Keratinocyte (primary cell): ENCODE results near the gene CD93. TPM values are rescaled to one million over a fixed set of nuclear protein-coding genes. Genes with fewer than 3 reads are reported as not detected.

Source experiments
- DNase-seq: peaks from one replicate; pipeline ENCODE4 v3.0.0-alpha.2; 2011; ENCODE audit warnings: low read depth, missing footprints, low spot score
- FAIRE-seq: peaks from 2 replicates; lab custom pipeline; 2011; peaks lifted over from hg19 to GRCh38; lab: Jason Lieb, UNC
- H2AFZ ChIP-seq: 2 replicates; pipeline ENCODE4 v1.6.0; 2012; ENCODE audit warnings: low read length, control low read depth, inconsistent platforms; ENCODE audit not compliant: control insufficient read depth
- H3K27ac ChIP-seq: 2 replicates; pipeline ENCODE4 v1.5.1; 2011; ENCODE audit warnings: low read length; ENCODE audit not compliant: control insufficient read depth, insufficient read depth
- H3K27me3 ChIP-seq: 3 replicates; pipeline ENCODE4 v1.6.0; 2011; ENCODE audit warnings: low read length; ENCODE audit not compliant: control insufficient read depth, insufficient read depth; ENCODE audit errors: extremely low read depth
- H3K36me3 ChIP-seq, 2 experiments: 2 replicates in 1 of 2; 3 replicates in 1 of 2; pipeline ENCODE4 v1.5.1; 2011; ENCODE audit warnings: low read length in 2 of 2, mild to moderate bottlenecking in 1 of 2; ENCODE audit not compliant: control insufficient read depth in 2 of 2, insufficient read depth in 2 of 2; ENCODE audit errors: extremely low read depth in 1 of 2
- H3K4me1 ChIP-seq: 3 replicates; pipeline ENCODE4 v1.5.1; 2011; ENCODE audit warnings: low read length; ENCODE audit not compliant: control insufficient read depth, insufficient read depth; ENCODE audit errors: extremely low read depth
- H3K4me2 ChIP-seq: 3 replicates; pipeline ENCODE4 v1.6.0; 2011; ENCODE audit warnings: low read depth, low read length; ENCODE audit not compliant: control insufficient read depth, insufficient read depth; ENCODE audit errors: extremely low read depth
- H3K4me3 ChIP-seq, 3 experiments: fragments of 200-600 bp in 1 of 3; sonication (generic) in 1 of 3; 2 replicates in 2 of 3; 3 replicates in 1 of 3; pipeline ENCODE4 v1.5.1; 2011 to 2016; ENCODE audit warnings: low read length in 3 of 3, mild to moderate bottlenecking in 3 of 3, control low read depth in 2 of 3, inconsistent platforms in 1 of 3, low read depth in 1 of 3, mixed read lengths in 1 of 3, mixed run types in 1 of 3, moderate library complexity in 1 of 3; ENCODE audit not compliant: control insufficient read depth in 2 of 3, insufficient read depth in 2 of 3; ENCODE audit errors: extremely low read depth in 1 of 3
- H3K79me2 ChIP-seq: 2 replicates; pipeline ENCODE4 v1.6.0; 2012; ENCODE audit warnings: low read length; ENCODE audit not compliant: control insufficient read depth, insufficient read depth
- H3K9ac ChIP-seq: 3 replicates; pipeline ENCODE4 v1.6.0; 2011; ENCODE audit warnings: low read length; ENCODE audit not compliant: control insufficient read depth, insufficient read depth; ENCODE audit errors: extremely low read depth
- H3K9me1 ChIP-seq: 3 replicates; pipeline ENCODE4 v1.6.0; 2011; ENCODE audit warnings: low read length; ENCODE audit not compliant: control insufficient read depth, insufficient read depth; ENCODE audit errors: extremely low read depth
- H3K9me3 ChIP-seq: 2 replicates; pipeline ENCODE4 v1.5.1; 2012; ENCODE audit warnings: low read depth, low read length; ENCODE audit not compliant: control insufficient read depth
- H4K20me1 ChIP-seq: 3 replicates; pipeline ENCODE4 v1.6.0; 2011; ENCODE audit warnings: low read length; ENCODE audit not compliant: control insufficient read depth, insufficient read depth; ENCODE audit errors: extremely low read depth
- CTCF ChIP-seq, 3 experiments: IDR thresholded peaks in 1 of 3; conservative IDR thresholded peaks in 1 of 3; optimal IDR thresholded peaks in 1 of 3; 2 replicates in 2 of 3; 3 replicates in 1 of 3; pipeline versions ENCODE3 to v1.5.1; 2011; ENCODE audit warnings: low read length in 3 of 3, mild to moderate bottlenecking in 3 of 3, moderate library complexity in 2 of 3, control low read depth in 1 of 3, inconsistent platforms in 1 of 3; ENCODE audit not compliant: insufficient read depth in 2 of 3; ENCODE audit errors: extremely low read depth in 1 of 3
- EZH2 ChIP-seq: IDR thresholded peaks from one replicate; pipeline ENCODE4 v1.6.1; 2012; ENCODE audit warnings: inconsistent platforms, mild to moderate bottlenecking, low read length, moderate library complexity
- dilution Hi-C: fragments of 300-500 bp; cut with MboI; formaldehyde crosslinking; loops from one replicate; pipeline ENCODE4 v1.7.0; 2020; ENCODE audit warnings: low sequenced_read_pairs; ENCODE audit not compliant: extremely low pct_ligation_motif_present
- polyA plus RNA-seq, 5 experiments: library from polyadenylated mRNA; depleted of rRNA in 3 of 5; stranded (reverse) in 3 of 5; stranded (forward) in 1 of 5; unstranded in 1 of 5; fragments of >200 nt; gene quantifications; 1 replicate in 1 of 5; 2 replicates in 3 of 5; 3 replicates in 1 of 5; pipeline versions ENCODE4 v1.2.1 to v1.2.3, GENCODE V29; 2011 to 2012; ENCODE audit warnings: missing spikeins in 2 of 5, low read depth in 1 of 5, low replicate concordance in 1 of 5

CD93 gene
- polyA plus RNA-seq, 1 donor (not counting 4 experiments of a cell fraction or from before 2014, with no cell fraction given), result not detected

GRCh38 chr20:23122796-23123655 lies 36.9 kb upstream of the CD93 start:
- DNase-seq (no peak), FAIRE-seq (no peak)
- Histone ChIP-seq H2AFZ (no peak overlapping the region), H3K27ac (no peak overlapping the region), H3K79me2 (no peaks in the 10 kb centered on the region), H3K9ac (no peak overlapping the region), H3K4me3 (no peak overlapping the region), H3K9me1 (no peaks in the 10 kb centered on the region), H3K27me3 (no peaks in the 10 kb centered on the region), H4K20me1 (no peaks in the 10 kb centered on the region), H3K36me3 (no peaks in the 10 kb centered on the region), H3K4me1 (peaks cover 10% of the 10 kb centered on the region), H3K9me3 (no peaks in the 10 kb centered on the region), H3K4me2 (no peak overlapping the region)
- TF ChIP-seq CTCF (optimal IDR thresholded peaks at IDR 0.05 in 1 of 3, IDR thresholded peaks at IDR 0.05 in 1 of 3, conservative IDR thresholded peaks at IDR 0.05 in 1 of 3; ENCODE audit: extremely low read depth in 1 of 3, insufficient read depth in 2 of 3, low read length in 3 of 3) (no peak), EZH2 (no peak)
- dilution Hi-C loops, result no loop called here

DNA sequence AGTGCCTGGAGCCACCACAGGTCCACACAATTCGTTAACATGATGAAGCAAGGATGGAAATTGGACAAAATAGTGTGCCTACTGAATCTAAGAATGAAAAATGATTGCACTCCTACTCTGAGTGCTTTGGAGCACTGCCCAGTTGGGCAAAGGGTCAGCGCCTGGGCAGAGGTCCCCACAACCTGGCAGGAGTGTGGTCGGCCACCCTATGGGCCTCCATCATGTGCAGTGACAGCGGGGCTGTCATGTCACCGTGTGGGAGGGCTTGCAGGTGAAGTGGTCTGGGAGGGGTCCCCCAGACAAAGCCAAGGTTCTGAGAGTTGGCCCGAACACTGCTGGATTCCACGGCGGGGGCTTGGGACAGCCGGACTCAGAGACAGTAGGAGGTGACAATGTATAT lies 36.2 kb upstream of the CD93 start:
- Histone ChIP-seq H3K9me1 (no peaks in the 10 kb centered on the region), H3K79me2 (no peaks in the 10 kb centered on the region), H3K9me3 (no peaks in the 10 kb centered on the region), H3K4me2 (no peak overlapping the region), H3K27ac (no peak overlapping the region), H4K20me1 (no peaks in the 10 kb centered on the region), H2AFZ (no peak overlapping the region), H3K9ac (no peak overlapping the region), H3K4me1 (peaks cover 10% of the 10 kb centered on the region), H3K27me3 (no peaks in the 10 kb centered on the region), H3K4me3 (no peak overlapping the region), H3K36me3 (no peaks in the 10 kb centered on the region)
- TF ChIP-seq EZH2, result no peak
- no peak for FAIRE-seq
- DNase-seq, result no peak
- dilution Hi-C loops, result no loop called here
